K562 (cell line): ENCODE measurements around the gene NLGN2. TPM values are rescaled to one million over a fixed set of nuclear protein-coding genes. Genes with fewer than 3 reads are reported as not detected.

Experiments used
- ARID3B ChIP-seq: fragments of 250-450 bp; sonication (Bioruptor Pico); IDR thresholded peaks from 2 replicates; pipeline ENCODE4 v1.4.0; 2020; ENCODE audit warnings: borderline replicate concordance
- ATF6 ChIP-seq: sonication (generic); formaldehyde crosslinking; IDR thresholded peaks from 2 replicates; pipeline ENCODE4 v1.4.0; 2020; ENCODE audit warnings: mild to moderate bottlenecking, missing genetic modification reagents
- CC2D1A ChIP-seq: fragments of 450-650 bp; IDR thresholded peaks from 2 replicates; pipeline ENCODE4 v1.6.1; 2017; ENCODE audit warnings: mild to moderate bottlenecking
- CUX1 ChIP-seq: fragments of 200-800 bp; sonication (Bioruptor generic); IDR thresholded peaks from 2 replicates; pipeline ENCODE4 v1.6.1; 2016; ENCODE audit warnings: missing genetic modification characterization, missing compliant biosample characterization
- ETV6 ChIP-seq, 3 experiments: fragments of 150-350 bp in 1 of 3; sonication (generic) in 1 of 3; formaldehyde crosslinking in 1 of 3; IDR thresholded peaks; 2 replicates each; pipeline versions ENCODE4 v1.6.1 to v1.8.0; 2014 to 2022; ENCODE audit warnings: borderline replicate concordance in 2 of 3, low read depth in 2 of 3, antibody characterized with exemption in 1 of 3, low read length in 1 of 3, mild to moderate bottlenecking in 1 of 3, missing genetic modification reagents in 1 of 3
- FOXJ3 ChIP-seq: sonication (generic); formaldehyde crosslinking; IDR thresholded peaks from 2 replicates; pipeline ENCODE4 v1.4.0; 2020; ENCODE audit warnings: mild to moderate bottlenecking, missing genetic modification reagents
- GATA2 ChIP-seq: sonication (generic); formaldehyde crosslinking; IDR thresholded peaks from 2 replicates; pipeline ENCODE4 v1.4.0; 2020; ENCODE audit warnings: mild to moderate bottlenecking, missing genetic modification reagents
- HINFP ChIP-seq: fragments of 450-650 bp; conservative IDR thresholded peaks from 2 replicates; pipeline ENCODE4 v1.6.1; 2016; ENCODE audit warnings: missing genetic modification characterization, low read depth, mild to moderate bottlenecking, control low read depth, missing compliant biosample characterization
- NCOR1 ChIP-seq: fragments of 450-650 bp; IDR thresholded peaks from 2 replicates; pipeline ENCODE4 v1.6.1; 2016; ENCODE audit warnings: mild to moderate bottlenecking, moderate library complexity
- POLR2A ChIP-seq: fragments of 450-650 bp; conservative IDR thresholded peaks from 2 replicates; pipeline ENCODE4 v1.6.1; 2016
- SETDB1 ChIP-seq: IDR thresholded peaks from one replicate; pipeline ENCODE4 v1.6.1; 2012; ENCODE audit warnings: low read length, control low read depth, inconsistent platforms
- SMARCE1 ChIP-seq: fragments of 450-650 bp; IDR thresholded peaks from 2 replicates; pipeline ENCODE4 v1.7.1; 2016; ENCODE audit warnings: mild to moderate bottlenecking
- TSC22D4 ChIP-seq: fragments of 450-650 bp; IDR thresholded peaks from 2 replicates; pipeline ENCODE4 v1.6.1; 2016; ENCODE audit warnings: missing genetic modification characterization, missing biosample characterization, control low read depth
- ZBTB9 ChIP-seq: fragments of 450-650 bp; formaldehyde crosslinking; IDR thresholded peaks from 2 replicates; pipeline ENCODE4 v1.4.0; 2020; ENCODE audit warnings: mild to moderate bottlenecking, moderate library complexity
- ZNF121 ChIP-seq: sonication (generic); formaldehyde crosslinking; conservative IDR thresholded peaks from 2 replicates; pipeline ENCODE4 v1.8.0; 2022; ENCODE audit warnings: missing genetic modification reagents
- ZNF507 ChIP-seq: conservative IDR thresholded peaks from 2 replicates; pipeline ENCODE4 v1.6.1; 2017; ENCODE audit warnings: missing genetic modification characterization, missing compliant biosample characterization
- polyA plus RNA-seq, 8 experiments: library from polyadenylated mRNA; depleted of rRNA in 4 of 8; stranded (reverse) in 5 of 8; unstranded in 3 of 8; fragments of >200 nt; fragmentation: Nextera tagmentation in 2 of 8; fragmentation: Illumina TruSeq in 1 of 8; extraction: Ambion mirVana in 2 of 8; extraction: Trizol in 1 of 8; gene quantifications; 2 replicates each; pipeline versions ENCODE4 v1.2.1 to v1.2.3, GENCODE V29; 2011 to 2014; ENCODE audit warnings: inconsistent platforms in 1 of 8, missing spikeins in 1 of 8
- total RNA-seq, 7 experiments: library from RNA; depleted of rRNA in 6 of 7; stranded (reverse); fragments of >200 nt in 6 of 7; fragmentation: Illumina TruSeq in 2 of 7; extraction: Trizol in 2 of 7; gene quantifications; 2 replicates each; pipeline versions ENCODE4 v1.2.1 to v1.2.3, GENCODE V29; 2011 to 2021; ENCODE audit warnings: low replicate concordance in 1 of 7

Gene NLGN2
- total and polyA plus RNA-seq, 9 of the 15 experiments (the other 6 are each of a cell fraction or from before 2014, with no cell fraction given) = 0.11 to 7.8 (median 0.77) TPM

GRCh38 chr17:7403977-7404736 lies 3.5 kb upstream of the NLGN2 start, which contains the start of gene TMEM256 (continued):
- TF ChIP-seq HINFP (tag) (no peak), TSC22D4 (tag) (no peak), ATF6 (CRISPR knock-in tag) (no peak), SETDB1 (no peak), ZBTB9 (CRISPR knock-in tag) (no peak), ZNF121 (CRISPR knock-in tag) (no peak), NCOR1 (no peak), POLR2A (peak; percentile 86), ETV6 (IDR thresholded peaks at IDR 0.05; ENCODE audit: borderline replicate concordance in 1 of 2, low read depth in 2 of 2, low read length in 1 of 2) (no peak), ETV6 (CRISPR knock-in tag; IDR thresholded peaks at IDR 0.05; ENCODE audit: borderline replicate concordance) (no peak), SMARCE1 (no peak), CUX1 (no peak), ZNF507 (tag) (no peak), ARID3B (no peak), FOXJ3 (CRISPR knock-in tag) (no peak), CC2D1A (peak; percentile 81; the same call in 1 of the 2 replicates), GATA2 (no peak)
